VCaP (cell line): ENCODE measurements around the gene ZNF77.
"Not testable (repeated sequence)": the region's sequence is repeated elsewhere in the genome, so short reads cannot be mapped to it uniquely, and the experiment has no call there.

Experiments
- H3K27ac ChIP-seq: fragments of 450-650 bp; 2 replicates; pipeline ENCODE4 v1.5.1; 2017
- TF ChIP-seq, protein P1 (sequence below): fragments of 450-650 bp; conservative IDR thresholded peaks from 2 replicates; pipeline ENCODE4 v1.5.1; 2017; ENCODE audit warnings: mild to moderate bottlenecking, moderate library complexity

Gene ZNF77

DNA sequence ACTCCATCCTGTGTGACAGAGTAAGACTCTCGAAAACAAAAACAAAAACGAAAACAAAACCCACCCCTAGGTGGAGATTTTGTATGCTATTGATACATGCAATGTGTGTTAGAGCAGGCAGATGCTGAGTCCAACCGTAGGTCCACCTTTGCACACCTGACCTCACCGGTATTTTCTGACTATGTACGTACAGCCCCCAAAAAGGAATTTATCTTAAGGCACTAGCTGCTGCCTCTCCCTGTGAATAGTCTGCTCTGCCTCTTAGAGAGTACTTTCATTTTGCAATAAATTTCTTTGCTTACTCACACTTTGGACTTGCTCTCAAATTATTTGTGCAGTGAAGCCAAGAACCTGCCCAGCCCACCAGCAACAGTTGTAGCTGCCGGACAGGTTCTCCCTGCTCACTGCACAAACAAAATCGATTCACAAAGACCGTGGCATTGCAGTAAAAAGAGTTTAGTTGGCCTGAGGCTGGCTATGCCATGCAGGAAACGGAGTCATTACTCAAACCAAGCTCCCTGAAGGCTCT lies 8.2 kb upstream of the ZNF77 start:
- TF ChIP-seq, protein P1, sequence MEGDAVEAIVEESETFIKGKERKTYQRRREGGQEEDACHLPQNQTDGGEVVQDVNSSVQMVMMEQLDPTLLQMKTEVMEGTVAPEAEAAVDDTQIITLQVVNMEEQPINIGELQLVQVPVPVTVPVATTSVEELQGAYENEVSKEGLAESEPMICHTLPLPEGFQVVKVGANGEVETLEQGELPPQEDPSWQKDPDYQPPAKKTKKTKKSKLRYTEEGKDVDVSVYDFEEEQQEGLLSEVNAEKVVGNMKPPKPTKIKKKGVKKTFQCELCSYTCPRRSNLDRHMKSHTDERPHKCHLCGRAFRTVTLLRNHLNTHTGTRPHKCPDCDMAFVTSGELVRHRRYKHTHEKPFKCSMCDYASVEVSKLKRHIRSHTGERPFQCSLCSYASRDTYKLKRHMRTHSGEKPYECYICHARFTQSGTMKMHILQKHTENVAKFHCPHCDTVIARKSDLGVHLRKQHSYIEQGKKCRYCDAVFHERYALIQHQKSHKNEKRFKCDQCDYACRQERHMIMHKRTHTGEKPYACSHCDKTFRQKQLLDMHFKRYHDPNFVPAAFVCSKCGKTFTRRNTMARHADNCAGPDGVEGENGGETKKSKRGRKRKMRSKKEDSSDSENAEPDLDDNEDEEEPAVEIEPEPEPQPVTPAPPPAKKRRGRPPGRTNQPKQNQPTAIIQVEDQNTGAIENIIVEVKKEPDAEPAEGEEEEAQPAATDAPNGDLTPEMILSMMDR, result no peak
- H3K27ac ChIP-seq, result peak overlapping the region; percentile 98

DNA sequence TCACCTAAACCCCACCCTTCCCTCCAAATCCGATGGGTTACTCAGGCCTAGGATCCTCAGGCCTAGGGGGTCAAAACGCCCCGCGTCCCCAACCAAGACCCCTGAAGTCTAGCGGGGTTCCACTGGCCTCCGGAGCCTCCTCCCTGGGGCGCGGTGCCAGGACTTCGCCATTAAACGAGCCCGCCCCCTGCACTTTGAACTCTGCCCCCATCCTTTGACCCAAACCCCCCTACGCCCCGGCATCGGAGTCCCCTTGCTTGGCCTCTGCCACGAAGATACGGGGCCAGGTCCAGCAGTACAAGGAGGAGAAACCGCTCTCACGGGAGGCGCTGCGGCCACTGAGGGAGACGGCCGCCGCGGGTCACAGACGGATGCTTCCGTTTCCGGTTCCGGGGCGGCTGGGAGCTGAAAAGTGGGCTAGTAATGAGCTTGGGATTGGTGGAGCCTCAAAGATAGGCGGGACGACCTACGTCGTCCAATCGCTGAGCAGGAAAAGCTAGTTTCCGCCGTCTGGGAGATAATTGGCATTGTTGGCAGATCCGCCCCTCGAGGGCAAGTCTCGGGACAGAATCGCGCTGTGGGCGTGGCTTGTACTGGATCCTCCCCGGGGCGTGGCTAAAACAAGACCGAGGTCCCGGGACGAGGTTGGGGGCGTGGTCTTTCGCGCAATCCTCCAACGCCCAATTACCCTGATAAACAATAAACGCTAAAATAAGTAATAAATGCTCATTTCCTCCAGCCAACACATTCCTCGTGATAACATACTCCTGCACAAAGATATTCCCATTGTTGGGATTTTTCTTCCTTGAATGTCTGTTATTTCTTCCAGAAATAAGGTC lies 5.7 kb upstream of the ZNF77 start:
- TF ChIP-seq, protein P1, result no peak
- peak overlapping the region; percentile 98 for H3K27ac ChIP-seq

DNA sequence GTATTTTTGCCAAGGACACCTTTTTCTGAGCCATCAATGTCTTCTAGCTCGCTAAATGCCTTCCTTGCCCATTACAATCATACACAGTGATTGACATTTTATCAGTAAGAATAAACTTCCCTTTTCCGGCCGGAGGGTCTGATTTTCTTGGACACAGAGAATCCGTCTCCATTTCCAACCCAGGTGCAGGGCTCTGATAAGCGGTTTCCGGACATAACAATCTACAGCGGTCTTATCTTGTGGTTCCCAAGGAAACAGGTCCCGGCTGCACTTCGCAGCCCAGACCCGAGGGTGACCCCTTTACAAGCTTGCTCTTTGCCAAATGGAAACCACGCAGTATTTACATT lies 5.1 kb upstream of the ZNF77 start:
- TF ChIP-seq, protein P1, result no peak
- H3K27ac ChIP-seq, result peak overlapping the region; percentile 98

DNA sequence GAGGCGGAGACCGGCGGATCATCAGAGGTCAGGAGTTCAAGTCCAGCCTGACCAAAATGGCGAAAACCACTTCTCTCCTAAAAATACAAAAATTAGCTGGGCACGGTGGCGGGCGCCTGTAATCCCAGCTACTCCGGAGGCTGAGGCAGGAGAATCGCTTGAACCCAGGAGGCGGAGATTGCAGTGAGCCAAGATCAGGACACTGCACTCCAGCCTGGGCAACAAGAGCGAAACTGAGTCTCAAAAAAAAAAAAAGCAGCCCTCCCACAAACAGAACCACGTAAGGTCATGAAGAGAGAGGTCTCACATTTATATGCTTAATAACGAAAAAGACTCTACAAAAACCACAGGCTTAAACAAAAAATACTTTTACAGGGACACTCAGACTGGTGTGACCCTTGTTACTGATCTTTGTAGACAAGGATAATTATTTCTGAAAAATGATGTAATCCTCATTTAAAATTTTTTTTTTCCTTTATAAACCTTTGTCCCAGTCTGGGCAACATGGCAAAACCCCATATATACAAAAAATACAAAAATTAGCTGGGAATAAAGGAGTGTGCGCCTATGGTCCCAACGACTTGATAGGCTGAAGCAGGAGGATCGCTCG lies 909 bp upstream of the ZNF77 start:
- TF ChIP-seq, protein P1, result no peak
- peak overlapping the region; percentile 71 for H3K27ac ChIP-seq

DNA sequence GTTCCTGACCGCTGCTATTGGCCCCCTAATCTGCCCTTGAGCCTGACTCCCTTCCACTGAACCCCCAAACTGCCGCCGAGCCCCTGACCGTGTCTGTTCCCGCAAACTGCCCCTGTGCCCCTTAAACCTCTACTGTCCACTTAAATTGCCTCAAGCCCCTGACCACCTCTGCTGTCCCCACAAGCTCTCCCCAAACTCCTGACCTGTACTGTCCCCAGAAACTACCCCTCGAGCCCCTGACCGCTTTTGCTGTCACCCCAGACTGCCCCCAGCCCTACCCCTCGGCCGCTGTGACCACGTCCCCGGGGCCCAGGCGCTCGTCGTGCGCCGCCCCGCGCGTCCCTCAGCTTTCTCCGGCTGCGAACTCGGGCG lies 382 bp downstream of the ZNF77 start:
- TF ChIP-seq, protein P1, result no peak
- peak overlapping the region; percentile 71 for H3K27ac ChIP-seq

DNA sequence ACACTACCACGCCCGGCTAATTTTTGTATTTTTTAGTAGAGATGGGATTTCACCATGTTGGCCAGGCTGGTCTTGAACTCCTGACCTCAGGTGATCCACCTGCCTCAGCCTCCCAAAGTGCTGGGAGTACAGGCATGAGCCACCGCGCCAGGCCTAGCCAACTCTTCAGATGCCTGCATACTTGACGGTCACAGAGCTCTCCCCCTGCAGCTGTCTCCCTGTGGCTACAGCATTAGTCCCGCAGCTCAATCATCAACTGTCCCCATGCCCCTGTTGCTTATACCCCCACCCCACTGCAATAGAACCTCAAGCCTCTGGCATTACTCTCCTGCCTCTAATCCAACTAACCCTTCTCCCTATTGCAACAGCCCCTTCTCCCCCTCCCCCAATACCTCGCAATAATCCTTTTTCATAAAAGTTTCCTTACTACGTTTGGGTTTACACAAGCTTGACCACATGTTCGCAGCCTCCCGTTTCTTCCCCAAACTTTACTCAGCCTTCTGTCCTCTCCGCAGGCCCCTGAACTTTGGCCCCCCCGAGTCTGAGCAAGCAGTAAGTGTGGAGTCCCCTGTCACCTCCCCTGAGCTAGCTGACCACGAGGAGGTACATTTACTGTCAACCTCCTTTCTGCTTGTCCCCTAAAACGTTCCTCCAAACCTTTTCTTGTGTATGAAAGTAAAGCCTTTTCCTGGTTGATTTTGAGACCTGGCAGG lies 1.7 kb downstream of the ZNF77 start:
- TF ChIP-seq, protein P1, result no peak
- H3K27ac ChIP-seq, result no peak overlapping the region

DNA sequence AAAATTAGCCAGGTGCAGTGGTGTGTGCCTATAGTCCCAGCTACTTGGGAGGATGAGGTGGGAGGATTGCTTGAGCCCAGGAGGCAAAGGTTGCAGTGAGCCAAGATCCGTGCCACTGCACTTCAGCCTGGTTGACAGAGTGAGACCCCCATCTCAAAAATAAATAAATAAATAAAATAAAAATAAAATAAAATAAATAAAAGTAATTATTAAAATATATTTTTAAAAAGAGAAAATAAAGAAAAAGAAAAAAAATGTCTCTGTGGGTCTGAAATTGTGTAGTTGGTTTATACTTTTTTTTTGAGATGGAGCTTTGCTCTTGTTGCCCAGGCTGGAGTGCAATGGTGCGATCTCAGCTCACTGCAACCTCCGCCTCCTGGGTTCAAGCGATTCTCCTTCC lies 8.9 kb downstream of the ZNF77 start:
- not testable (repeated sequence) for H3K27ac ChIP-seq
